GM11168 (cell line): Measurements from ENCODE around the gene FAM240B.

ENCODE experiments used
- in situ Hi-C: fragments of 300-500 bp; cut with MboI; formaldehyde crosslinking; loops from one replicate; pipeline ENCODE4 v1.12.0; 2022; ENCODE audit warnings: low sequenced_read_pairs; ENCODE audit not compliant: unreplicated experiment

Gene FAM240B

GRCh38 chr9:38705917-38706316, 14.0 kb downstream of the FAM240B start:
- in situ Hi-C loops, result no loop called here

- in situ Hi-C loops, result no loop called here
These were observed 19.2 kb downstream of the FAM240B start for GRCh38 chr9:38700695-38701094.

DNA sequence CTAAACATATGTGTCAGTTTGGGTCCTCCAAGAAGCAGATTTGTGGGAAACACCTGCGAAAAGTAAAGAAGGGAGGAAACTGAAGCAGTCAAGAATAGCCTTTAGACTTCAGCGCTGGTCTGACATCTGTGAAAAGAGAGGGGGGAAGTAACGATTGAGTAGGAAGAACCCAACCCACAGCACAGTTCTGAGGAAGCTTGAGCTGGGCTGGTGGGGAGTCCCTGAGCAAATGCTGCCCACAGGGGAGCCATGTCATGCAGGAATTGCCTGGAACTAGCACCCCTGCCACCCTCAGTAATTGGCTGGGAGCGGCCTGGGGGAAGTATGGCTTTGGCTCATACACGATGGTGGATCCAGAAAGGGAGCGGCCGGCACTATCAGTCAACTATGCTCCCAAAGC, 20.6 kb downstream of the FAM240B start:
- in situ Hi-C loops, result no loop called here

GRCh38 chr9:38697776-38698300, 22.1 kb downstream of the FAM240B start:
- in situ Hi-C loops, result no loop called here

DNA sequence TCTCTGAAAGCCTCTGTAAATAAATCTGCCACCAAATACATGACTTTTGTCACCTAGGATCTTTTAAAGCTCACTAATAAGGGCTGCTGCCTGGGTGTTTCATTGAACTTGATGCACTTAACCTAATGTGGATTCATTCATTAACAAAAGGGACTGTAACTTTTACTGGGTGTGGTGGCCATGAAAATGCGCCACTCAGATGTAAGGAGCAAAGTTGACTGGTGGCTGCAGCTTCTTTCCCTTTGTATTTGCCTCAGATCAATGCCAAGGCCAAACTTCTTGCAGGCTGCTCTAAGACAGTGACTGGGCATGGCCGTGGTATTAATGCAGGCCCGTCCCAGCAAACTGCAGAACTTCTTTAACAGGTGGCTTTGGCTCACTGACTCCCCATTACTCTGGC, 22.9 kb downstream of the FAM240B start:
- in situ Hi-C loops, result no loop called here

DNA sequence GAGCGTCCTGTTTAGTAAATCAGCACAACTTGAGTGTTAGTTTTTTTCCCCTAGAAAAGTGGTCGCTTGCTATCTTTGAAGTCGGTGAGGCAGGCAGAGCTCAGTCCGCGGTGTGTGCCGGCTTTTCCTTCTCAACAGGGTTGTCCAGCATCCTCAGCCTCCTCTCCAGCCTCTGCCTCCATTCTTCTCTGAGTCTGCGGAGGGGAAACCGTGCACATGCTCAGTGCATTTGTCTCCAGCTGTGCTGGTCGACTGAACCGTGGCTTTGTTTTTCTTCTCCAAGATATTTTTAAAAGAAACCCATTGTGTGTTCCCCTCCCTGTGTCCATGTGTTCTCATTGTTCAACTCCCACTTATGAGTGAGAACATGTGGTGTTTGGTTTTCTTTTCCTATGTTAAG, 25.3 kb downstream of the FAM240B start:
- in situ Hi-C loops, result no loop called here

- in situ Hi-C loops, result no loop called here
These were observed 27.2 kb downstream of the FAM240B start for GRCh38 chr9:38692707-38693106.

DNA sequence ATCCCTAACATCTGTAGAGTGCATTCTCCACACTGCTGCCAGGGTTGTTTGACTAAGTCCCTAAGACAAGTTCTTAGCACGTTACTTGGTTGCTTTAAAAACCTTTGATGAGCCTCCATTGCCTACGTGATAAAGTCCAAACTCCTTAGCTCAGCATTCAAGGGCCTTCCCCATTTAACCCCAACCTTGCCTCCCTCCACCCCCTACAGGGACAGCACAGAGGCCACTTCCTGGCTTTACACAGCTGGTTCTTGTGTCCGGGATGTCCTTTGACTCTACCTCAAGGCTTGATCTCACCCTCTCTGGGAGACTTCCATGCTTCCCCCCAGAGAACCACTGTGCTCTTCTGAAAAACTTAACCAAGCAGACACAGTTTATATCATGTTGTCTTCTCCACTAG, 29.4 kb downstream of the FAM240B start:
- in situ Hi-C loops, result no loop called here

GRCh38 chr9:38689678-38690077, 30.3 kb downstream of the FAM240B start:
- in situ Hi-C loops, result no loop called here

DNA sequence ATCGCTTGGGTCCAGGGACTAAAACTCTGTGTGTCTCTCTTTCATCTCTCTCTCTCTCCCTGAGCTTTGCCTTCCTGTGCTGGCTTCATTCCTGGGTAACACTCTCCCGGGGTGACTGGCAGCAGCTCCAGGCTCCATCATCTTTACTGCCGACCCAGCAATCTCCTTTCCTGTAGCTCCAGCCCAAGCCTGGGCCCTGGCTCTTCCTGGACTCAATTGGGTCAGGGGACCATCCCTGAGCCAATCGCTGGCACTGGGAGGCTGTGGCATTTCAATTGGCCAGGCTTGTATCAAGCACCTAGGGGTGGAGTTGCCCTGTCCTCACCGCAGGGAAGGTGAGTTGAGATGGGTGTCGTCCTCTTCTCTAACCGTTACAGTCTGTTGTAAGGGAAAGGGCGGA, 31.9 kb downstream of the FAM240B start:
- in situ Hi-C loops, result no loop called here

GRCh38 chr9:38687389-38687842, 32.5 kb downstream of the FAM240B start:
- in situ Hi-C loops, result no loop called here

DNA sequence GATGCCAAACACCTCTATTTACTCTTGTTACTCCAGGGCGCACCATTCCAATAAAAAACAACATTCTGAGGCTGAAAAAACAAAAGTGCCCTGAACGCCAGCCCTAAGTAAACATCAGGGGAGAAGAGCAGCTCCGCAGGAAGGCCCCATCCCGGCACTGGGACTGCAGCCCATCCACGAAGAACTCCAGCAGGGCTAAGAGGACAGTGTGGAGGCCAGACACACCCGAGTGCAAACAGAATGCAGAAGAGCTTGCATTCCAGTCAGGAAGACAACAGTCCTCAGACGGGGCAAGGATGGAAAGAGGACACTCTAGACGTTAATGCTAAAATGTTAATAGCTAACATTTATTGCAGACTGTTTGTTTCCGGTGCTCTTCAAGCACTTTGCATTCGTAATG, 33.0 kb downstream of the FAM240B start:
- in situ Hi-C loops, result no loop called here

- in situ Hi-C loops, result no loop called here
These were observed 34.4 kb downstream of the FAM240B start for GRCh38 chr9:38685535-38685934.

- in situ Hi-C loops, result no loop called here
These were observed 36.6 kb downstream of the FAM240B start for GRCh38 chr9:38683336-38683735.

- in situ Hi-C loops, result no loop called here
These were observed 37.2 kb downstream of the FAM240B start for GRCh38 chr9:38682713-38683112.

- in situ Hi-C loops, result no loop called here
These were observed 38.1 kb downstream of the FAM240B start for GRCh38 chr9:38681747-38682227.

DNA sequence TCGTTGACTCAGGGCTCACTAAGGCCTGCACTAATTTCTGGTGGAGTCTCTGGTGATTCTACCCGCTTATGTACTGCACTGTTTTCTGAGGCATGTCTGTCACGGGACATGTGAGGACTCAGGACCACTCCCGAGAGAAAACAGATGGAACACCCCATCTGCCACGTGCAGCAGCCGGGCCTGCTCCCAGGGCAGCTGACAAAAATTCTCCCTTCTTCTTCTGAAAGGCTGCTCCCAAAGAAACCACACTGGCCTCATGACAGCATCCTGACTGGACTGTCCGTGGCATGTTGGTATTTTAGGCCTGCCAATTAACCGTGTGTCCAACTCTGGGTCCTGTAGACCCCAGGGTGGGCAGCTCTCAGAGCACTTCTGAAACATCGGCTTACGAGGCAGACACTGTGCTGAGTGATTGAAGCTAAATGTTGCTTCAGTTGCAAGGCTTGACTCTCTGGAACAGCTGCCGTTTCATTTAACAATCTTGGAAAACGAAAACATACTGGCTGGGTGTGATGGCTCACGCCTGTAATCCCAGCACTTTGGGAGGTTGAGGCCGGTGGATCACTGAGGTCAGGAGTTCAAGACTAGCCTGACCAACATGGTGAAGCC, 39.0 kb downstream of the FAM240B start:
- in situ Hi-C loops, result no loop called here

- in situ Hi-C loops, result no loop called here
These were observed 42.2 kb downstream of the FAM240B start for GRCh38 chr9:38677660-38678303.

DNA sequence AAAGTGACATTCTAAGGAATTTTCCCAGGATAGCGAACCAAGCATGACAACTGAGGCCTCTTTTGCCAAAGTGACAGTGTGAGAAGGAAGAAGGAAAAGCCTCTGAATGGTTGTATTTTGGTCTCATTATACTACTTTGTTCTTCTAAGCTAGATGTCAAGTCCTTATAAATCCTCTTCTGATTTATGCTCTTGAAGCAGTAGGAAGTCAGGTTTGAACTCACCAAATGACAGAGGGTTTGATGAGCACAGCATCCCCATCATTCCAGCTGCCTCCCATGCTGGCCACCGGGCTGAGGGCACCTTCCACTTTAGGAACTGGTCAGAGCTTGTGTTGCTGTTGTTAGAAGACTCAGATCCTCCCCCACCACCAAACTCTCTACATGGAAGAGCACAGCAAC, 44.1 kb downstream of the FAM240B start:
- in situ Hi-C loops, result no loop called here

- in situ Hi-C loops, result no loop called here
These were observed 44.7 kb downstream of the FAM240B start for GRCh38 chr9:38675211-38675610.

DNA sequence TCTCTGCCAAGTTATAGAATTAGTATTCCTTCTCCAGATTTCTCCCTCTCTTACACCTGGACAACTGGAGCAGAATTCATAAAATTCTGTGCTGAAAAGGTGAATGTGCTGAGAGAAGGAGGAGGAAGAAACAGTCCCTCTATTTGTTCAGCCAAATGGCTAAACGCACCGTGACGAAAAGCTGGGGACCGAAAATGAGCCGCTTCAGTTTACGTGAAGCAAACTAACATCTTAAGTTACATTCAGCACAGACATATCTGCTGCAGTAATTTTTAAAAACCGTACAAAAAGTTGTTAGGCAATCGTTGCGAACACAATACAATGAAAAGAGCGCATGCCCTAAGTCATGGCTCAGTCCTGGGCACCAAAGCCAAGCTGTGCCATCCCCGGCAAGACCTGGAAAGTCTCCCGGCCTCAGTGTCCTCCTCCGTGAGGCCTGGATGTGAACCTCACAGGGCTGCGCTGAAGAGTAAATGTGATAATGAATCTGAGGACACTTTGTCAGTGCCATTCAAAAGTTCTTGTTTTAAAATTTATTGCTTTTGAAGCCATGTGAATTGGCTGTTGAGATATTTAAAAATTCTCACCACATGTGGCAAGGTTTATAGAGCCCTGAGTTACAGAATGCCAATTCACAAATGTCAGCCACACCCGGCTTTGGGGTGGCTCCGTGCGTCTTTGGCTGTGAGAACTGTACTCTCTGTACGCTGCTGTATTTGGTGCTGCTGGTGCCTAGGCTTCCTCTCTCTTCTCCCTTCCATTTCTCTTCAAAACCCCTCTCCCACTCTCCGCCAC, 46.3 kb downstream of the FAM240B start:
- in situ Hi-C loops, result no loop called here
